T-helper 22 cell (primary cell): ENCODE data around the gene ETS2.

Source experiments
- DNase-seq: peaks from one replicate; pipeline ENCODE4 v3.0.0-alpha.2; 2020; ENCODE audit warnings: low read depth

ETS2 gene

GRCh38 chr21:38861989-38862683 is 56.4 kb downstream of the ETS2 start:
- DNase-seq: no peak

GRCh38 chr21:38863291-38863690 is 57.6 kb downstream of the ETS2 start:
- DNase-seq: no peak

GRCh38 chr21:38863843-38864363 is 58.2 kb downstream of the ETS2 start:
- DNase-seq: no peak

- no peak for DNase-seq
These were observed 59.2 kb downstream of the ETS2 start for GRCh38 chr21:38864964-38865363.

- DNase-seq: no peak
These were observed 63.5 kb downstream of the ETS2 start for GRCh38 chr21:38869196-38869595.

- no peak for DNase-seq
These were observed 64.2 kb downstream of the ETS2 start for GRCh38 chr21:38869946-38870345.
